LoVo (cell line): ENCODE measurements around the gene MORC2.

Source experiments
- DNase-seq: peaks from one replicate; pipeline ENCODE4 v3.0.0-alpha.2; 2016; ENCODE audit warnings: low spot score

MORC2 gene

DNA sequence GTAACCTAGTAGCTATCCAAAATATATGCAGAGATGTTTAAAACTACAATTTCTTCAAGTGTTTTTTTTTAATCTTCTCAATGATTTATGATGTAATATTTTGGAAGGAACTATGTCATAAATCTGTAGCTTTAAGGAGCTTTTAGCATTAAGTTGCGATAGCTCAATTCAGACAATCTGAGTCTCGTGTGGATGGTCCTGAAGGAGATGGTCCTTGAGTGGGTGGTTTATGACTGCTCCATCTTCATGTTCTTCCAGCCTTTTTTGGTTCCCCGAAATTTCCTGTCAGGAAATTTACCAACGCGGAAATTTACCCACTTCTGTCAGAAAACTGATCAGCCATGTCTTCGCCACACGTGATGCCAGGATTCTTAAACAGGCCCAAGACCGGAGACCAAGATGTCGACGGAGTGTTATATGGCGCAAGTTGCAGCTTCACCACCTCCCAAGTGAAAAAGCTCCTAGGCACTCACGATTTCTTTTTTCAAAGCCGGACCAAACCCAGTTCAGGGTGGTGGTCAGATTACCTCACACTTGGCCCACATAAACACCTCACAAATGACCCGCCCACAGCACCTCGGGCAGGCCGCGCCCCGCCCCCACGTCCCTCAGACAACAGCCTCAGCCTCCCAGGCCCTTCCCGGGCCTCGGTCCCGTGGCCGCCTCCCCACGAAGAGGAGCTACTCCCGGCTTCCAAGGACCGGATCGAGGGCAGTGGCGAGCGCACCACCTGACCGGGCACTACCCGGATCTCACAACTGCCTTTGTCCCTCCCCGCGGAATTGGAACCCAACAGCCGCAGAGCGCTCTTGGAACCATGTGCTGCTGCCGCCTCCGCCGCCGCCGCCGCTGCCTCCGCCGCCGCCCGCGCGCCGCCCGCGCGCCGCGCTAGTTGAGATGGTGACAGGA is at the start of gene MORC2:
Gene MORC2 (minus strand): TSS at position 760 of the 909 bp plus-strand sequence. CDS start 885 bp downstream, outside the sequence.
- DNase-seq = peak; percentile 18

DNA sequence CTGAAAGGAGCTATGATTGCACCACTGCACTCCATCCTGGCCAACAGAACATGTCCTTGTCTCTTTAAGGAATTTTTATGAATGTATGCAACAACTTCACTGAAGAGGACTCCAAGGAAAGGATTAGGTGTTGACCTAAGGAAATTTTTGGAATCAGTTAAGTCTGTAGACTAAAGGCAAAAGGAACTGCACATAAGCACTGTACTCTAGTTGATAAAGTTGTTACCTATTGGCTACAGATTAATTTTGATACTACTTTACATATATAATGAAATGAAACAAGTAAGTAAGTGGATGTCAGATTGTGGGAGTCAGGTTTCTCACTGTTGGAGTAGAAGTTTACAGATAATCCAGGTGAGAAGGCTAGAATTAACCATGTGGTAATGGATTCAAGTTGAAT is 37.0 kb upstream of the MORC2 start:
- DNase-seq = no peak

DNA sequence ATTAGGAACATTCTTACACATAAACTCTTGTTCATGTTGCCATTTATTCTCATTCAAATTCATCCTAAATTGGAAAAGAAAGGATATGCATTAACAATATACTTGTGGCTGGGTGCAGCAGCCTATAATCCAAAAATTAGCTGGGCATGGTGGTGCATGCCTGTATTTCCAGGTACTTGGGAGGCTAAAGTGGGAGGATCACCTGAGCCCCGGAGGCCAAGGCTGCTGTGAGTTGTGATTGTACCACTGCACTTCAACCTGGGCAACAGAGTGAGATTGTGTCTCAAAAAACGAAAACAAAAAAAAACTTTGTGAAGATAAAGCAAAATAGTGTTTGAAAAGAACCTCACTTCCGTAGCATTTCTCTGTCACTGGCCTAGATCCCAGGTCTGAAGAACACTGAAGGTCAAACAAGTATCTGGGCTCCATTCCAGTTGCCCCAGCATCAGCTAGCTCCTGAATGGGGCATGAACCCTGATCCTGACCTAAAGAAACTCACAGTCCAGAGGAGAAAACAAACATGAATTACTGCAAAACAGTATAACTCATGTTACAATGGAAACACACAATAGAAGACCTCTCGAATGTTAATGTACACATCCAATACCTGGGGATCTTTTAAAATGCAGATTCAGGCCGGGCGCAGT is 32.7 kb upstream of the MORC2 start:
- no peak for DNase-seq

DNA sequence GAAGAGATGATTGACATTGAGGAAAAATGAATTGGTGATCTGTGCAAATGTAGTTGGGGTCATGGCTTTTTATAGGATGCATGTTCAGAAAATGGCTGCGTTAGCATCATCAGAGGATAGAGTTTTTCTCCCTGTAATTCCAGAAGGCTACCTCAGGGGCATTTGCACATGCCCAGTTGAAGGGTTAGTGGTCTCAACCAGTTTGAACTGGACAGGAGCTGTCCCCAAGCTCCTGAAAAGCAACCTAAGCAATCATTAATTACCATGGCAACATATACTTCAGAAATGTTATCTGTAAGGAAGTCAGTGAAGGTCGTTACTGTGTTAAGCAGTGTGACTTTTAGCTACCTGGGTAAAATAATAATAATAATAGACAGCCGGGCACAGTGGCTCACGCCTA is 29.8 kb upstream of the MORC2 start:
- no peak for DNase-seq

DNA sequence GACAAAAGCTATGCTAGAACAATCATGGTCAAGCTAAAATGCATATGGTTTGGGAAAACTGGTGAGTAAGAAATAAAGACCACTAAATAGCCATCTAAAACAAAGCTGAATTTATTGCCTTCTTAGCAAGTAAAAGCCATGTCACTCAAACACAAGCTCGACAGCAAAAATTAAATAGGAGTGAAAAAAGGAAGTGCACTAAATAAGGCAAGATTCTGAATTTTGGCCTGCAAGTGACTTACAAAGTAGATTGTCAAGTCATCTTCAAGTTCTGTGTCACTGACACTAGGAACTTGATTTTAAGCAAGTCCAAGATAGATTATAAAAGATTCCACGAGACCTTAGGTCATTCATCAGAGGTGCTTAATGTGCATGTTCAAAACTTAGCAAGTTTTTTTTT is 27.9 kb upstream of the MORC2 start:
- DNase-seq = no peak

DNA sequence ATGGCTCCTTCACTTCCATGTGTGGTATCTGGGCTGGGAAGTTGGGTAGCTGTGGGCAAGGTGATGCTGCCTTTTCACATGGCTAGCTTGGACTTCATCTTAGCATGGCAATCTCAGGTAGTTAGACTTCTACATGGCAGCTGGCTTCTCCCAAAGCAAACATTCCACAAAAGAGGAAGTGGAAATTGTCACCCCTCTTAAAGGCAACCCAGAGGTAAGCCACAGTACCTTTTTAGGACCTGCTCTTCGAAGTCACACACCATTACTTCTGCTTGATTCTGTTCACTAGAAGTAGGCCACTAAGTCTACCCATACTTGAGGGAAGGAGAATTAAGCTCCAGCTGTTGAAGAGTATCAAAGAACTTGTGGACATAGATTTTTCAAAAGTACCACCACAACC is 26.4 kb upstream of the MORC2 start:
- DNase-seq = no peak

DNA sequence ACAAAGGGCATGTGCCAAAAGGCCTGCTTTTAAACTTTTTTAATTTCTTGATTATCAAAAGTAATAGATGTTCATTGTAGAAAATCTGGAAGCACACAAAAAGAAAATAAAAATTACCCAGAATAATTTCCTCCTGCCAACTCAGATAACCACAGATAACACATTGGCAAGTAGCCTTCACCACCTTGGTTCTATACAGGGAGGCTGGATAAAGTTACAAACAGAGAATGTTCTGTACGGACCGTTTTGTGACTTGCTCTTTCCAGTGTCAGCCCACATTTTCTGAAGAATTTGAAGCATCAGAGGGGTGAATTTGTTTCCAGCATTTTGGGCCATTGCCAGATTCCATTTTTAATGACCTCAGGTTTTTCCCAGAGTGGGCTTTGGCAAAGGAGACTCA is 24.0 kb upstream of the MORC2 start:
- no peak for DNase-seq

DNA sequence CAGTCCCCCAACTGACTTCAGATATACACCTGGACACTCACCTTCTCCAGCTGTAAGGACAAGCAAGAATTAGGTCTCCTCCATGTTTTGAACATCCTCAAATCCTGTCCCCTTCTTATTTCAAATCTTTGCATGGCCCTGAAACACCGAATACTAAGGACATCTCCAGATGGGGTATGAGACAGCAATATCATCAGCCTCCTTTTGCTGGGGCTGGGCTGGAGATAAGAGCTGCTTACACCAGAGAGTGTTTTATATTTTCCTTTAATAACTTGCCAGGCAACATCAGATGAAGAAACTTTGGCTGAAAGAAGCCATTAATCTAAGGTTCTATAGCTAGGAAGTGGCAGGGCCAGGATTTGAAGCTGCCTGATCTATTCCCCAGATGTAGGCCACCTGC is 22.1 kb upstream of the MORC2 start:
- DNase-seq = no peak

DNA sequence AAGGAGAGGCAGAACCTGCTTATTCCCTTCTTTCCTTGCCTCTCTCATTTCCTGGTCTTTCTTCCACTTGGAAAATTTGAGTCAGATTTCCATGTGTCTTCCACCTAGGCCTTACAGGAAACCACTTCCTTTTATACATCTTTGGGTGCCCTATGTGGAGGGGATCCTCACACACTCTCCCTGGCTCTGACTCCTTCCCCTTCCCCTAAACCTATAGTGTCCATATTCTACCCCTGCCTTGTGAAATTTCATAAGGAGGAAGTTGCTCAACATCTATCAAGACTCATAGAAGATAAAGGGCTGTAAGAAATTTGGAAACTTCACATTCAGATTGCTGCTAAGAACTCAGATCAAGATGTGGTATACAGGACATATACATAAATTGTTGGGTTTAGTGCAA is 20.9 kb upstream of the MORC2 start:
- no peak for DNase-seq

DNA sequence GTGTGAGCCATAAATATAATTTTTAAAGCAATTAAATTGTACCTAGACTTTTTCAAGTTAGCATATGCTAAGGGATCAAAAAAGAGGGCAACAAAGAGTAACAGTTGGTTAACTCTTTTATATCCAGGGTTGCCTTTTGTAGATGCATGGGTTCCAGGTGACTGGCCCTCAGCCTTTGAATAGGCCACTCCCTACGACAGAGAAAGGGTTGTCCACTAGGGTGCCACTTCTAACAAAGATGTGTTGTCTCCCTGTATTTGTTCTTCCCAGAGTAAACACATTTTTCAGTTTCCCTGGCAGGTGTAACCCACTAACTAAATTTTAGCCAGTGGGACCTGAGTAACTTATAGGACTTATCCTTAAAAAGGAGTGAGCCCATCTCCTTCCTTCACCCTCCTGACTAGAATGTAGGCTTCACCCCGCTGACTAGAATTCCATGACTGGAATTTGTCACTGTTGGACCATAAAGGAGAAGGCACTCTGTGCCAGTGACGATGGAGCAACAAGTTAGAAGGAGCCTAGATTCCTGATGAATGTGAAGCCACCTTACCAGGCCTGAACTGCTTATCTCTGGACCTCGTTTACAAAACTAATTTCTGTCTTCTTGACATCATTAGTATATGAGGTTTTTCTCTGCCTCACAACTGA is 17.1 kb upstream of the MORC2 start:
- no peak for DNase-seq

DNA sequence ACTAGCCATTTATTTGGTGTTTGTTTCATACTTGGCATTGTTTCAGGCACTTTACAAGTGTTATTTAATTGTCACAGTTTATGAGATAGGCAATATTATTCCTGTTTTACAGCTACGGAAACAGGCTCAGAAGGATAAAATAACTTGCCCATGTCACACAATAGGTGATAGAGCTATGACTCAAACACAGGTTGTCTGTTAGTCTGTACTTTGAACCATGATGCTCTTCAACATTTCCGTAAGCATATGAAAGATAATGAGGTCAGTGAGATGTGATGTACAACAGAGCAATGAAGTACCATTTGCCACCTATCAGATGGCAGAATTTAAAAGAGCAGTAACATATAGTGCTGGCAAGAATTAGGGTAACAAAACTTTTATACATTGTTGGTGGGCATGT is 15.7 kb upstream of the MORC2 start:
- peak; percentile 36 for DNase-seq

DNA sequence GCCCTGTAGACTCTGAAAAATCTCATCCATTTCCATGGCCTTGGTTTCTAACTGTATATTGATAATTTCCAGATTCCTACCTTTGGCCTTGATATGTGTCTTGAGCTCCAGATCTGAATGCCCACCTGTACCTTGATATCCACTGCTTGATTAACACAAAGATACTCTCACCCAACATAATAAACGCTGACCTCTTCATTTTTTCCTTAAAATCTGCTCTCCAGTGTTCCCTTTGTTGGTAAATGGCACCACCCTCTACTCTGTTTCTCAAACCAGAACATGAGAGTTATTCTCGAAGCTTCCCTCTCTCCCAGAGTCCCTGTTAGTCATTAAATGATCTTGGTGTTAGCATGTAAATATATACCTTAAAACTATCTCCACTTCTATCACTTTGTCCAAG is 13.9 kb upstream of the MORC2 start:
- no peak for DNase-seq

DNA sequence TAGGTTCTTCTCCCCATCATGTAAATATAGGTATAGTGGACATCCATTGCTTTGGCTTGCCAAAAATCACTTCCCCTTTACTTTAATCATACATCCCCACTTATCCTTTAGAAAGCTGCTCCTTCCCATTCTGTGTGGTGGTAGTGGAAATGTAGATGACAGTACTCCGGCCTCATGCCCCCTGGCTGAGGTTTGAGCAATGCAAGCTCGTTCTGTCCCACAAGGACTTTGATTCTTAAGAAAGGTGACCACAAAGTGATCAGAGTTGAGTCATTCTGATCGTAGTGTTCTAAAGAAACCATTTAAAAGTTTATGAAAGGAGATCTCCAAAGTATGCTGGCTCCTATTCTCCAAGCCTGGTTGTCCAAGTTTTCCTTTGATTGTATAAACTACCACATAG is 11.4 kb upstream of the MORC2 start:
- no peak for DNase-seq

DNA sequence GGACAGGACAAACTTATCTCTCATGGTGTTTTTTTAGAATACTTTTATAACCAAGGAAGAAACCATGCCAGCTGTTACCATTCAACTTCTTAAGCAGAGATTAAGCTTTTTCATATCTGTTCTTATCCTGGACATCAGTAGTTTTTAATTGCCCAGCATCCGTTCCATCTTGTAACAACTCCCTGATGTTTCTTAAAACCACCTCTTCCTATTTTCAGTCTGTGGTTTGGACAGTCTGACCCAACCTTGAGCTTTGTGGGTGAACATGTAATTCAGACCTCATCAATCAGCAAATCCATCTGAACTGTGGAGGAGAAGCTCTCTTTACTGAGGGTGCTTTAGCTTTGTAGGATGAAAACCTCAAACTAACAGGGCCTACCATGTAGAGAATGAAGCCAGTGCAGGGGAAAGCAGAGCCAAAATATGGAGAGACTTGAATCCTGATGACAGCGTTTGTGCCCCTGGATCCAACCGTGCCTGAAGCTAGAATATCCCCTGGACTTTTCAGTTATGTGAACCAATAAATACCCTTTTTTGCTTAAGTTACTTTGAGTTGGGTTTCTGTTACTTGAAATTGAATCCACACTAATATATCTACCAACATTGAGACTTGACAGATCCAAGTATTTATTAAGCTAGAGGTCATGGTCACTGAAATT is 9.9 kb upstream of the MORC2 start:
- DNase-seq = no peak

DNA sequence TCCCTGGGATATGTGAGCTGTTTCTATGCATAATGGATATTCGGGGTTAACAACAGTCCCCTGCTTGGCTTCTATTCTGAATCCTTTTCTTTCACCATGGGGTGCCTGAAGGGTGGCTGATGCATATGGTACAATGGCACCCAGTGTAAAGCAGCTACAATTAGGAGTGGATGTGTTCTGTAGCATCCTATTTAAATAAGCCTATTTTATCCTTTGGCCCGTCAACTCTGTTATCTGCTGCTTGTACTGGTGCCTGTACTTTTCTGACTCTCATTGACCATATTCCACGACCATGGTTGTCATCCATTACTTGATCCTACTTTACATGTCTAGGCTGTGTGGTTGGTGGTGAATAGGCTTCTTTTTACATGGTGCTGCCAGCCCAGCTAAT is 1.8 kb upstream of the MORC2 start:
- DNase-seq = no peak

DNA sequence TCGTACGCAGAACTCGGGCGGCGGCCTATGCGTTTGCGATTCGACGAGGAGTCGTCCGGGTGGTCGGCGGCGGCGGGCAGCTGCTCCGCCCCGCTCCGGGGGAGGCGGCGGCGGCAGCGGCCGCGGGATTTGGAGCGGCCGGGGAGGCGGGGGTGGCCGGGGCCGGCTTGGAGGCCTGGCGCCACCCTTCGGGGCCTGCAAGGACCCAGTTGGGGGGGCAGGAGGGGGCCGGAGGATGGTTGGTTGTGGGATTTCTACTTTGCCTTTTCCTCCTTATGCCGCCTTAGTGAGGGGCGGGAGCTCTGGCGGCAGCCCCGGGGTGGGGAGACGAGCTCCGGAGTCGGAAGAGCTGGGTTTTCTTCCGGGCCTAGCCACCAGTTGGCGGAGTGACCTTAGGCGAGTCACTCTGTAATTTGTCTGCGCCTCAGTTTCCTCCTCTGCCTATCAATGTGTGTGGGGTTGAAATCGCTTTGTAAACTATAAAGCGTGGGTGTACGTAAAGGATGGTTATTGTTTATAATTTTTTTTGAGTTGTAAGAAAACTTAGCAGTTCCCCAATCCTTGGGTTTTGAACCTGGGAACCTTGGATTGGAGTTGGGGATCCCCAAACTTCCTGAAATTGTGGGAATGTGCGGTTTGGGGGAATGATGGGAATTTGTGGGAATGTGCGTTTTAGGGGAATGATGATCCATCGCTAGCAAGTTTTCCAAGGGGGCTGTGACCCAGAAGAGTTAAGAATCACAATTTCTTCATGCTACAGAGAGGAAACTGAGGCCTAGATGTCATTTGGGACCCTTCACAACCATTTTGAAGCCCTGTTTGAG is 1.2 kb upstream of the MORC2 start:
- DNase-seq = no peak

DNA sequence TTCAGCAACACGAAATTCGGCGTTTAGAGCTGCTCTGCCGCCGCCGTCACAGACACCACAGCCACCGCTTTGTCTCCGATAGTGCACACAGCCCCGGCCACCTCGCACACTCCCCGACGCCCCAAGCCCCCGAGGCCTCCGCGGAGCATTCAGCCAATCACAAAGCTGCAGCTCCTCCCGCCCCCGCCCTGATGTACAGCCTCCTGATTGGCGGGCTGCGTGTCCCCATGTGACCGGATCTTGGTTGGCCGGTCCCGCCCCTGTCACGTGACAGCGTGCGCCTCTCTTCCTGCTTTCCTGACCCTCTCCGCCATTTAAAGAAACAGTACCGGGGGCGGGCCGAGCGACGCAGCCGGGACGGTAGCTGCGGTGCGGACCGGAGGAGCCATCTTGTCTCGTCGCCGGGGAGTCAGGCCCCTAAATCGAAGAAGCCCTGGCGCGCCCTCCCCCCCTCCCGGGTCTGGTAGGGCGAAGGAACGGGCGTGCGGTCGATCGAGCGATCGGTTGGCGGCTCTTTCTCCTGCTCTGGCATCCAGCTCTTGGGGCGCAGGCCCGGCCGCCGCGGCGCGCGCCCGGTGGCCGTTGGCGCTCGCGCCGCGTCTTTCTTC is 454 bp upstream of the MORC2 start, which contains the start of gene TUG1:
Gene TUG1 (plus strand): TSS at position 342 of the 608 bp plus-strand sequence.
- DNase-seq = peak; percentile 95

DNA sequence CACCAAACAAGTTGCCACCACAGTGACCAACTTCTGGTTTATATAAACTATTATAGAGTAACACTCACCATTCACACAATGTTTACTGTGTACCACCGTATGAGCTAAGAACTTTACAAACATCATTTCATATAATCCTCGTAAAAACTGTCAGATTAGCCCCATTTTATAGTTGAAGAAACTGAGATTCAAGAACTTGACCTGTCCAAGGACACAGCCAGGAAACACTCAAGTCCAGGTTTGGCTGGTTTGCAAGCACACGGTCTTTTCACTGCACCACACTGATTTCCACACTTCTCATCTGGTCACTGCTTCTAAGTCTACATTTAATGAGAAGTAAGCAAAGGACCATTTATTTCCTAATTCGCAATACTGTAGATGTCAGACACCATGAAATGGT is 3.7 kb downstream of the MORC2 start:
- DNase-seq = no peak

DNA sequence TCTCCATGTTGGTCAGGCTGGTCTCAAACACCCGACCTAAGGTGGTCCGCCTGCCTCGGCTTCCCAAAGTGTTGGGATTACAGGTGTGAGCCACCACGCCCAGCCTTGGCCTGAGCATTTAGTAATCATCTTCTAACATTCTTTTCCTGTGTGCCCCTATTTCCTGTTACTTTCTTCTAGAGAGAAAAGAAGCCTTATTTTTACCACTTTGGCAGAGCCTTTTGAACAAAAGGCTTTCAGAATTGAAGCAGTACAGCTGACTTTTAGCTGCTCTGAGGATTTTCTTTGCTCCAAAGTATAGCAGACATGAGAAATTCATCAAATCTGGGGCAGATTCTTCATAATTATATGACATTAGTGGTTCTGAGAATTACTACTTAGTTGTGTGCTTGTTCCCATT is 13.4 kb downstream of the MORC2 start:
- DNase-seq = no peak

DNA sequence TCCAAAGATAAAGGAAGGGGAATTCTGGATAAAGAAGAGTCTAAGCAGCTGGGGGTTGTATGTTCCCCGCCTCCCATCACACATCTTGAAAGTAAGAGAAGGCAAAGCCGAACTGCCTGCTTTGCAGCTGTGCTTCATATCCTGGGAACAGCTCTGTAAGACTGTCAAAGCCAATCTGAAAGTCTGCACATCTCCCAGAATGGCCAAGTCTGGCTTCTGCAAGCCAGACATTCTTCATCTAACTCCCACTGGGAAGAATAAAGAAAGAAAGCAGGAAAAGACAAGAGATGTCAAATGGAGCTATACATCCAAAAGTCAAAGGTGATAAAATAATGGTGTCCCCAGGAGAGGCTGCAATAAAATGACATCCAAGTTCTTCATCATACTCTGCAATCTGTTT is 15.4 kb downstream of the MORC2 start:
- DNase-seq = no peak
